K562 (cell line): ENCODE measurements around the gene MAGEA4. TPM values are rescaled to one million over a fixed set of nuclear protein-coding genes. Genes with fewer than 3 reads are reported as not detected.

Source experiments
- ATF1 ChIP-seq, 2 experiments: fragments of 450-650 bp in 1 of 2; IDR thresholded peaks; 2 replicates each; pipeline ENCODE4 v1.6.1; 2016; ENCODE audit warnings: missing compliant biosample characterization in 1 of 2, missing genetic modification characterization in 1 of 2
- BRF1 ChIP-seq: IDR thresholded peaks from 3 replicates; pipeline ENCODE4 v1.6.1; 2011; ENCODE audit warnings: borderline replicate concordance, mild to moderate bottlenecking; ENCODE audit not compliant: insufficient read length; ENCODE audit errors: extremely low read depth
- CHD2 ChIP-seq: IDR thresholded peaks from 2 replicates; pipeline ENCODE4 v1.6.1; 2011; ENCODE audit warnings: low read depth, low read length
- GATAD2A ChIP-seq: fragments of 450-650 bp; IDR thresholded peaks from 2 replicates; pipeline ENCODE4 v1.6.1; 2017
- SAFB2 ChIP-seq: fragments of 200-400 bp; formaldehyde crosslinking; IDR thresholded peaks from 2 replicates; pipeline ENCODE4 v1.6.1; 2018; ENCODE audit warnings: borderline replicate concordance, low read length, low read depth, moderate library complexity; ENCODE audit not compliant: severe bottlenecking
- SIN3A ChIP-seq, 2 experiments: fragments of 150-350 bp in 1 of 2; IDR thresholded peaks; 2 replicates each; pipeline ENCODE4 v1.6.1; 2011 to 2016; ENCODE audit warnings: borderline replicate concordance in 2 of 2, low read depth in 2 of 2, low read length in 2 of 2, mild to moderate bottlenecking in 2 of 2, moderate library complexity in 2 of 2; ENCODE audit not compliant: control insufficient read depth in 1 of 2
- SP2 ChIP-seq: IDR thresholded peaks from 2 replicates; pipeline ENCODE4 v1.6.1; 2011; ENCODE audit warnings: mild to moderate bottlenecking, low read depth, low read length, moderate library complexity; ENCODE audit not compliant: poor library complexity, severe bottlenecking; ENCODE audit errors: extremely low read depth
- SUPT5H ChIP-seq: fragments of 450-650 bp; IDR thresholded peaks from 2 replicates; pipeline ENCODE4 v1.6.1; 2016
- YBX1 ChIP-seq: fragments of 450-650 bp; IDR thresholded peaks from 2 replicates; pipeline ENCODE4 v1.7.1; 2016; ENCODE audit warnings: mild to moderate bottlenecking
- ZFP1 ChIP-seq: fragments of 450-650 bp; formaldehyde crosslinking; IDR thresholded peaks from 2 replicates; pipeline ENCODE4 v1.4.0; 2020; ENCODE audit warnings: mild to moderate bottlenecking, mixed read lengths
- ZNF444 ChIP-seq: fragments of 250-450 bp; sonication (Bioruptor Pico); IDR thresholded peaks from 2 replicates; pipeline ENCODE4 v1.4.0; 2020; ENCODE audit warnings: mild to moderate bottlenecking, moderate library complexity
- ZNF507 ChIP-seq: conservative IDR thresholded peaks from 2 replicates; pipeline ENCODE4 v1.6.1; 2017; ENCODE audit warnings: missing genetic modification characterization, missing compliant biosample characterization
- ZNF586 ChIP-seq: fragments of 450-650 bp; formaldehyde crosslinking; conservative IDR thresholded peaks from 2 replicates; pipeline ENCODE4 v1.4.0; 2020; ENCODE audit warnings: mild to moderate bottlenecking, moderate library complexity
- polyA plus RNA-seq, 8 experiments: library from polyadenylated mRNA; depleted of rRNA in 4 of 8; stranded (reverse) in 5 of 8; unstranded in 3 of 8; fragments of >200 nt; fragmentation: Nextera tagmentation in 2 of 8; fragmentation: Illumina TruSeq in 1 of 8; extraction: Ambion mirVana in 2 of 8; extraction: Trizol in 1 of 8; gene quantifications; 2 replicates each; pipeline versions ENCODE4 v1.2.1 to v1.2.3, GENCODE V29; 2011 to 2014; ENCODE audit warnings: inconsistent platforms in 1 of 8, missing spikeins in 1 of 8
- total RNA-seq, 7 experiments: library from RNA; depleted of rRNA in 6 of 7; stranded (reverse); fragments of >200 nt in 6 of 7; fragmentation: Illumina TruSeq in 2 of 7; extraction: Trizol in 2 of 7; gene quantifications; 2 replicates each; pipeline versions ENCODE4 v1.2.1 to v1.2.3, GENCODE V29; 2011 to 2021; ENCODE audit warnings: low replicate concordance in 1 of 7
- TF ChIP-seq, protein P1 (sequence below): sonication (generic); formaldehyde crosslinking; IDR thresholded peaks from 2 replicates; pipeline ENCODE4 v1.8.0; 2023; ENCODE audit warnings: missing genetic modification reagents, mild to moderate bottlenecking, borderline replicate concordance
- TF ChIP-seq, protein P2 (sequence below): sonication (generic); formaldehyde crosslinking; IDR thresholded peaks from 2 replicates; pipeline ENCODE4 v1.8.1; 2023; ENCODE audit warnings: mild to moderate bottlenecking, missing genetic modification reagents
- TF ChIP-seq, protein P3 (sequence below): fragments of 450-650 bp; conservative IDR thresholded peaks from 2 replicates; pipeline ENCODE4 v1.6.1; 2016; ENCODE audit warnings: missing genetic modification characterization, low read depth, mild to moderate bottlenecking, missing compliant biosample characterization, moderate library complexity
- TF ChIP-seq, protein P4 (sequence below): fragments of 250-450 bp; sonication (Bioruptor Pico); IDR thresholded peaks from 2 replicates; pipeline ENCODE4 v1.5.1; 2021; ENCODE audit warnings: mild to moderate bottlenecking

Gene MAGEA4
- total and polyA plus RNA-seq, 9 of the 15 experiments (the other 6 are each of a cell fraction or from before 2014, with no cell fraction given): 0.42 to 1.9 (median 0.69) TPM

DNA sequence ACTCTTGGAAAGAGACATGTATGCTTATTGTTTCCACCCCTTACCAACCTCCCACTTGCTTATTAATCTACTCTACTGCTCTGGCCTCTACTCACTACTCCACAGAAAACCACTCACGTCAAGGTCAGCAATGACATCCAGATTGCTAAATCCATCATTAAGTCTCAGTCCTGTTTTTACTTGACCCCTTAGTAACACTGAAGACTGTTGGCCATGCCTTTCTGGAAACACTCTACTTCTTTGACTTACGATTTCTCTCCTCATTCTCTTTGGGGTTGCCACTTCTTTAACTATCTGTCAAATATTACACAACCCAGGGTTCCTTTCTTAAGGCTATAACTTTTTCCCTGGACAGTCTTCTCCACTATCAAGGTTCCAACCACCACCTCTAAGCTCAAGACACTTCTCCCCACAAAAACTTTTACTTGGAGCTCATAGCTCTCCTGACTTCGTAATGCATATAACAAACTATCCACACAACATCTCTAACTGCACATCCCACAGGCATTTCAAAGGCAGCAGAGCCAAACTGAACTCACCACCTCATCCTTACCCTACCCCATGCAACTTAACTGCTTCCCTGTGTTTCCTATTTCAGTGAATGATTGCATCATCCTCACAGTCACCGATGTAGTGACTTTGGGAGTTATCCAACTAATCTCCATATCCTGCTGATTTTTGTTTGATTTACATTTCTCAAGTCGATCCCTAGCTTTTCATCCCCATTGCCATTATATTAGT lies 15.8 kb upstream of the MAGEA4 start (continued):
- TF ChIP-seq, protein P1, sequence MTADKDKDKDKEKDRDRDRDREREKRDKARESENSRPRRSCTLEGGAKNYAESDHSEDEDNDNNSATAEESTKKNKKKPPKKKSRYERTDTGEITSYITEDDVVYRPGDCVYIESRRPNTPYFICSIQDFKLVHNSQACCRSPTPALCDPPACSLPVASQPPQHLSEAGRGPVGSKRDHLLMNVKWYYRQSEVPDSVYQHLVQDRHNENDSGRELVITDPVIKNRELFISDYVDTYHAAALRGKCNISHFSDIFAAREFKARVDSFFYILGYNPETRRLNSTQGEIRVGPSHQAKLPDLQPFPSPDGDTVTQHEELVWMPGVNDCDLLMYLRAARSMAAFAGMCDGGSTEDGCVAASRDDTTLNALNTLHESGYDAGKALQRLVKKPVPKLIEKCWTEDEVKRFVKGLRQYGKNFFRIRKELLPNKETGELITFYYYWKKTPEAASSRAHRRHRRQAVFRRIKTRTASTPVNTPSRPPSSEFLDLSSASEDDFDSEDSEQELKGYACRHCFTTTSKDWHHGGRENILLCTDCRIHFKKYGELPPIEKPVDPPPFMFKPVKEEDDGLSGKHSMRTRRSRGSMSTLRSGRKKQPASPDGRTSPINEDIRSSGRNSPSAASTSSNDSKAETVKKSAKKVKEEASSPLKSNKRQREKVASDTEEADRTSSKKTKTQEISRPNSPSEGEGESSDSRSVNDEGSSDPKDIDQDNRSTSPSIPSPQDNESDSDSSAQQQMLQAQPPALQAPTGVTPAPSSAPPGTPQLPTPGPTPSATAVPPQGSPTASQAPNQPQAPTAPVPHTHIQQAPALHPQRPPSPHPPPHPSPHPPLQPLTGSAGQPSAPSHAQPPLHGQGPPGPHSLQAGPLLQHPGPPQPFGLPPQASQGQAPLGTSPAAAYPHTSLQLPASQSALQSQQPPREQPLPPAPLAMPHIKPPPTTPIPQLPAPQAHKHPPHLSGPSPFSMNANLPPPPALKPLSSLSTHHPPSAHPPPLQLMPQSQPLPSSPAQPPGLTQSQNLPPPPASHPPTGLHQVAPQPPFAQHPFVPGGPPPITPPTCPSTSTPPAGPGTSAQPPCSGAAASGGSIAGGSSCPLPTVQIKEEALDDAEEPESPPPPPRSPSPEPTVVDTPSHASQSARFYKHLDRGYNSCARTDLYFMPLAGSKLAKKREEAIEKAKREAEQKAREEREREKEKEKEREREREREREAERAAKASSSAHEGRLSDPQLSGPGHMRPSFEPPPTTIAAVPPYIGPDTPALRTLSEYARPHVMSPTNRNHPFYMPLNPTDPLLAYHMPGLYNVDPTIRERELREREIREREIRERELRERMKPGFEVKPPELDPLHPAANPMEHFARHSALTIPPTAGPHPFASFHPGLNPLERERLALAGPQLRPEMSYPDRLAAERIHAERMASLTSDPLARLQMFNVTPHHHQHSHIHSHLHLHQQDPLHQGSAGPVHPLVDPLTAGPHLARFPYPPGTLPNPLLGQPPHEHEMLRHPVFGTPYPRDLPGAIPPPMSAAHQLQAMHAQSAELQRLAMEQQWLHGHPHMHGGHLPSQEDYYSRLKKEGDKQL (CRISPR knock-in tag): no peak
- TF ChIP-seq YBX1 (no peak), BRF1 (no peak), SUPT5H (no peak), ZNF444 (CRISPR knock-in tag) (no peak), ZNF507 (tag) (no peak), SIN3A (IDR thresholded peaks at IDR 0.05; ENCODE audit: borderline replicate concordance in 2 of 2, control insufficient read depth in 1 of 2, low read depth in 2 of 2, low read length in 2 of 2) (no peak), ATF1 (CRISPR knock-in tag; IDR thresholded peaks at IDR 0.05) (no peak), ATF1 (tag; IDR thresholded peaks at IDR 0.05) (peak; percentile 28; the same call in 1 of the 2 replicates), SP2 (no peak), CHD2 (no peak), ZFP1 (CRISPR knock-in tag) (no peak), GATAD2A (no peak), ZNF586 (CRISPR knock-in tag) (no peak), SAFB2 (no peak)
- TF ChIP-seq, protein P2, sequence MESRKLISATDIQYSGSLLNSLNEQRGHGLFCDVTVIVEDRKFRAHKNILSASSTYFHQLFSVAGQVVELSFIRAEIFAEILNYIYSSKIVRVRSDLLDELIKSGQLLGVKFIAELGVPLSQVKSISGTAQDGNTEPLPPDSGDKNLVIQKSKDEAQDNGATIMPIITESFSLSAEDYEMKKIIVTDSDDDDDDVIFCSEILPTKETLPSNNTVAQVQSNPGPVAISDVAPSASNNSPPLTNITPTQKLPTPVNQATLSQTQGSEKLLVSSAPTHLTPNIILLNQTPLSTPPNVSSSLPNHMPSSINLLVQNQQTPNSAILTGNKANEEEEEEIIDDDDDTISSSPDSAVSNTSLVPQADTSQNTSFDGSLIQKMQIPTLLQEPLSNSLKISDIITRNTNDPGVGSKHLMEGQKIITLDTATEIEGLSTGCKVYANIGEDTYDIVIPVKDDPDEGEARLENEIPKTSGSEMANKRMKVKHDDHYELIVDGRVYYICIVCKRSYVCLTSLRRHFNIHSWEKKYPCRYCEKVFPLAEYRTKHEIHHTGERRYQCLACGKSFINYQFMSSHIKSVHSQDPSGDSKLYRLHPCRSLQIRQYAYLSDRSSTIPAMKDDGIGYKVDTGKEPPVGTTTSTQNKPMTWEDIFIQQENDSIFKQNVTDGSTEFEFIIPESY (CRISPR knock-in tag): no peak
- TF ChIP-seq, protein P3, sequence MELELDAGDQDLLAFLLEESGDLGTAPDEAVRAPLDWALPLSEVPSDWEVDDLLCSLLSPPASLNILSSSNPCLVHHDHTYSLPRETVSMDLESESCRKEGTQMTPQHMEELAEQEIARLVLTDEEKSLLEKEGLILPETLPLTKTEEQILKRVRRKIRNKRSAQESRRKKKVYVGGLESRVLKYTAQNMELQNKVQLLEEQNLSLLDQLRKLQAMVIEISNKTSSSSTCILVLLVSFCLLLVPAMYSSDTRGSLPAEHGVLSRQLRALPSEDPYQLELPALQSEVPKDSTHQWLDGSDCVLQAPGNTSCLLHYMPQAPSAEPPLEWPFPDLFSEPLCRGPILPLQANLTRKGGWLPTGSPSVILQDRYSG: no peak
- TF ChIP-seq, protein P4, sequence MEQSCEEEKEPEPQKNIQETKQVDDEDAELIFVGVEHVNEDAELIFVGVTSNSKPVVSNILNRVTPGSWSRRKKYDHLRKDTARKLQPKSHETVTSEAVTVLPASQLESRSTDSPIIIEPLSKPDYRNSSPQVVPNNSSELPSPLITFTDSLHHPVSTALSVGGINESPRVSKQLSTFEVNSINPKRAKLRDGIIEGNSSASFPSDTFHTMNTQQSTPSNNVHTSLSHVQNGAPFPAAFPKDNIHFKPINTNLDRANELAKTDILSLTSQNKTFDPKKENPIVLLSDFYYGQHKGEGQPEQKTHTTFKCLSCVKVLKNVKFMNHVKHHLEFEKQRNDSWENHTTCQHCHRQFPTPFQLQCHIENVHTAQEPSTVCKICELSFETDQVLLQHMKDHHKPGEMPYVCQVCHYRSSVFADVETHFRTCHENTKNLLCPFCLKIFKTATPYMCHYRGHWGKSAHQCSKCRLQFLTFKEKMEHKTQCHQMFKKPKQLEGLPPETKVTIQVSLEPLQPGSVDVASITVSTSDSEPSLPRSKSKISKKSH (CRISPR knock-in tag): no peak
